HL-60/S4 treated with phorbol 12-myristate 13-acetate at 8.2 ng/mL for 4 days and 3 days (cell line): ENCODE measurements around the gene ASL.

ENCODE experiments used
- in situ Hi-C: fragments of 300-500 bp; cut with MboI; formaldehyde crosslinking; loops from 2 replicates; pipeline ENCODE4 v1.15.0; 2022; ENCODE audit warnings: low sequenced_read_pairs

ASL gene

GRCh38 chr7:66075590-66076461 is at the start of gene ASL:
Gene ASL (plus strand): TSS chr7:66075819. CDS start chr7:66076082, 263 bp downstream.
- in situ Hi-C loops: no loop called here

GRCh38 chr7:66028342-66028741 is 47.3 kb upstream of the ASL start:
- in situ Hi-C loops: loop anchor here (25.0 kb wide), 1 partner anchor 509 kb away; no protein-coding TSS in a partner anchor

GRCh38 chr7:66033471-66034385 is 41.9 kb upstream of the ASL start:
- in situ Hi-C loops: loop anchor here (25.0 kb wide), 1 partner anchor 504 kb away; no protein-coding TSS in a partner anchor

GRCh38 chr7:66034436-66035010 is 41.1 kb upstream of the ASL start:
- in situ Hi-C loops: loop anchor here (25.0 kb wide), 1 partner anchor 503 kb away; no protein-coding TSS in a partner anchor

GRCh38 chr7:66036382-66036781 is 39.2 kb upstream of the ASL start:
- in situ Hi-C loops: loop anchor here (25.0 kb wide), 1 partner anchor 501 kb away; no protein-coding TSS in a partner anchor

- in situ Hi-C loops: loop anchor here (25.0 kb wide), 1 partner anchor 501 kb away; no protein-coding TSS in a partner anchor
These were observed 38.8 kb upstream of the ASL start for GRCh38 chr7:66036788-66037187.

GRCh38 chr7:66039094-66039670 is 36.4 kb upstream of the ASL start:
- in situ Hi-C loops: loop anchor here (25.0 kb wide), 1 partner anchor 498 kb away; no protein-coding TSS in a partner anchor

GRCh38 chr7:66043681-66044497 is 31.7 kb upstream of the ASL start:
- in situ Hi-C loops: loop anchor here (25.0 kb wide), 1 partner anchor 493 kb away; no protein-coding TSS in a partner anchor

- in situ Hi-C loops: loop anchor here (25.0 kb wide), 1 partner anchor 493 kb away; no protein-coding TSS in a partner anchor
These were observed 31.1 kb upstream of the ASL start for GRCh38 chr7:66044498-66044854.

GRCh38 chr7:66047426-66047825 is 28.2 kb upstream of the ASL start:
- in situ Hi-C loops: loop anchor here (25.0 kb wide), 1 partner anchor 490 kb away; no protein-coding TSS in a partner anchor

GRCh38 chr7:66049886-66050285 is 25.7 kb upstream of the ASL start:
- in situ Hi-C loops: loop anchor here (25.0 kb wide), 1 partner anchor 487 kb away; no protein-coding TSS in a partner anchor

- in situ Hi-C loops: no loop called here
These were observed 25.2 kb upstream of the ASL start for GRCh38 chr7:66050337-66050957.

GRCh38 chr7:66050990-66051448 is 24.6 kb upstream of the ASL start:
- in situ Hi-C loops: no loop called here

GRCh38 chr7:66052447-66052846 is 23.2 kb upstream of the ASL start:
- in situ Hi-C loops: no loop called here

- in situ Hi-C loops: no loop called here
These were observed 21.6 kb upstream of the ASL start for GRCh38 chr7:66054063-66054462.

GRCh38 chr7:66055321-66055956 is 20.2 kb upstream of the ASL start:
- in situ Hi-C loops: no loop called here

- in situ Hi-C loops: no loop called here
These were observed 14.8 kb upstream of the ASL start for GRCh38 chr7:66060796-66061195.

GRCh38 chr7:66069732-66070131 is 5.9 kb upstream of the ASL start:
- in situ Hi-C loops: no loop called here
